Keratinocyte (primary cell): ENCODE results near the gene DAPK1.

Experiments used
- EZH2 ChIP-seq: IDR thresholded peaks from one replicate; pipeline ENCODE4 v1.6.1; 2012; ENCODE audit warnings: inconsistent platforms, mild to moderate bottlenecking, low read length, moderate library complexity
- TF ChIP-seq, protein P1 (sequence below), 3 experiments: IDR thresholded peaks in 1 of 3; conservative IDR thresholded peaks in 1 of 3; optimal IDR thresholded peaks in 1 of 3; 2 replicates in 2 of 3; 3 replicates in 1 of 3; pipeline versions ENCODE3 to v1.5.1; 2011; ENCODE audit warnings: low read length in 3 of 3, mild to moderate bottlenecking in 3 of 3, moderate library complexity in 2 of 3, control low read depth in 1 of 3, inconsistent platforms in 1 of 3; ENCODE audit not compliant: insufficient read depth in 2 of 3; ENCODE audit errors: extremely low read depth in 1 of 3

DNA sequence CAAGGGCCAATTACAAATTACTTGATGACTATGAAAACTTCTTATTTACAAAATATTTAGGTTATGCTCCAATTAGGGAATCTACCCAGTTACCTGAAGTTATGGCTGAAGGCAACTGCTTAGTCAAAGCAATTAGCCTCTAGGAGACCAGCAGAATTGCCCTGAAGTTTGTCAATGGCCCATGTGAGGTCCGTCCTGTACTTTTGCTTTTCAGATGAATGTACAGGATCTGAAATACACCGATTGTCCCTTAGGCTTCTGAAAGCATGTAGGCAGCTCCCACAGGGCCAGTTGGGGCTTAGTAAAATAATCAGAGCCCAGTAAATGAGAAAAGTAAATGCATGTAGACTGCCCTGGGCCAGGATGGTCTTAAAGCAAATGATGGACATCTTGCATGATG is 93.3 kb downstream of the DAPK1 start:
- TF ChIP-seq, protein P1, sequence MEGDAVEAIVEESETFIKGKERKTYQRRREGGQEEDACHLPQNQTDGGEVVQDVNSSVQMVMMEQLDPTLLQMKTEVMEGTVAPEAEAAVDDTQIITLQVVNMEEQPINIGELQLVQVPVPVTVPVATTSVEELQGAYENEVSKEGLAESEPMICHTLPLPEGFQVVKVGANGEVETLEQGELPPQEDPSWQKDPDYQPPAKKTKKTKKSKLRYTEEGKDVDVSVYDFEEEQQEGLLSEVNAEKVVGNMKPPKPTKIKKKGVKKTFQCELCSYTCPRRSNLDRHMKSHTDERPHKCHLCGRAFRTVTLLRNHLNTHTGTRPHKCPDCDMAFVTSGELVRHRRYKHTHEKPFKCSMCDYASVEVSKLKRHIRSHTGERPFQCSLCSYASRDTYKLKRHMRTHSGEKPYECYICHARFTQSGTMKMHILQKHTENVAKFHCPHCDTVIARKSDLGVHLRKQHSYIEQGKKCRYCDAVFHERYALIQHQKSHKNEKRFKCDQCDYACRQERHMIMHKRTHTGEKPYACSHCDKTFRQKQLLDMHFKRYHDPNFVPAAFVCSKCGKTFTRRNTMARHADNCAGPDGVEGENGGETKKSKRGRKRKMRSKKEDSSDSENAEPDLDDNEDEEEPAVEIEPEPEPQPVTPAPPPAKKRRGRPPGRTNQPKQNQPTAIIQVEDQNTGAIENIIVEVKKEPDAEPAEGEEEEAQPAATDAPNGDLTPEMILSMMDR (optimal IDR thresholded peaks at IDR 0.05 in 1 of 3, IDR thresholded peaks at IDR 0.05 in 1 of 3, conservative IDR thresholded peaks at IDR 0.05 in 1 of 3; ENCODE audit: extremely low read depth in 1 of 3, insufficient read depth in 2 of 3, low read length in 3 of 3), result no peak
- TF ChIP-seq EZH2, result no peak
